Spleen (tissue), 7 donors: ENCODE results near the gene GALNT15.

ENCODE experiments used
- CTCF ChIP-seq, 11 experiments: fragments of 200-600 bp in 7 of 11; fragments of 450-650 bp in 4 of 11; sonication (generic) in 4 of 11; IDR thresholded peaks in 8 of 11; conservative IDR thresholded peaks in 3 of 11; 1 replicate in 7 of 11; 2 replicates in 4 of 11; pipeline versions ENCODE4 v1.4.0 to v1.8.0; 2016 to 2021; ENCODE audit warnings: antibody characterized with exemption in 11 of 11, inconsistent platforms in 4 of 11, mild to moderate bottlenecking in 1 of 11
- POLR2A ChIP-seq, 3 donors: fragments of 450-650 bp; IDR thresholded peaks; one replicate each; pipeline ENCODE4 v1.5.1; 2017; ENCODE audit warnings: antibody characterized with exemption in 3 of 3, mild to moderate bottlenecking in 1 of 3
- donor health status: DM: no; HTN: no; CAD: no; lungs with moderate emphysema.
- donor health status: DM: no; HTN: no; CAD: no.
- donor health status: DM: no; HTN: no; CAD: no.

GRCh38 chr3:16211176-16211904, 36.9 kb downstream of the GALNT15 start:
- TF ChIP-seq CTCF (IDR thresholded peaks at IDR 0.05 in 8 of 11, conservative IDR thresholded peaks at IDR 0.05 in 3 of 11): no peak
- TF ChIP-seq POLR2A (IDR thresholded peaks at IDR 0.05): no peak
